ENCODE data around the gene ZNF787. TPM values are rescaled to one million over a fixed set of nuclear protein-coding genes. Genes with fewer than 3 reads are reported as not detected.

ZNF787 gene
- total and polyA plus RNA-seq, 2 donors (not counting 3 experiments of a cell fraction or from before 2014, with no cell fraction given): 11.6 to 32.7 TPM

DNA sequence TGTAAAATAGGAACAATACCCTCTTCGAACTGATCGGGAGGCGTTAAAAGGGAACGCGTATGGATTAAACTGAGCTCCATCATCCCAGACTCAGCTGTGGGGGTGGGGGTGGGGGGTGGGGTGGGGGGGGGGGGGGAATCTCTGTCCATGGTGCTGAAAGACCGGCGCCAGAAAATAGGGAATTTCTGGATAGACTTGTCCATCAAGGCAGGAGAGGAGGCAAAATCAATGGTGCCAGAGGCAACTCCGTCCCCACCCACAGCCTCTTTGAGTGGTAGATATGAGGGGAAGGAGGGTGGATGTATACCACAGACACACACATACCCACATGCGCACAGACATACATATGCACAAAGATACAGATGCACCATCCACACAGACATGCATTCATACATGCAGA lies 37.4 kb downstream of the ZNF787 start:
- H3K9ac ChIP-seq (replicated peaks; ENCODE audit: extremely low read depth, insufficient read depth, low read length): no peak overlapping the region
- no peak for TF ChIP-seq JUN (IDR thresholded peaks at IDR 0.05; ENCODE audit: borderline replicate concordance, insufficient read depth, insufficient read length, low read depth)
- TF ChIP-seq EZH2 (IDR thresholded peaks at IDR 0.05; ENCODE audit: borderline replicate concordance, low read depth, low read length, severe bottlenecking): no peak
- TF ChIP-seq, protein P1, sequence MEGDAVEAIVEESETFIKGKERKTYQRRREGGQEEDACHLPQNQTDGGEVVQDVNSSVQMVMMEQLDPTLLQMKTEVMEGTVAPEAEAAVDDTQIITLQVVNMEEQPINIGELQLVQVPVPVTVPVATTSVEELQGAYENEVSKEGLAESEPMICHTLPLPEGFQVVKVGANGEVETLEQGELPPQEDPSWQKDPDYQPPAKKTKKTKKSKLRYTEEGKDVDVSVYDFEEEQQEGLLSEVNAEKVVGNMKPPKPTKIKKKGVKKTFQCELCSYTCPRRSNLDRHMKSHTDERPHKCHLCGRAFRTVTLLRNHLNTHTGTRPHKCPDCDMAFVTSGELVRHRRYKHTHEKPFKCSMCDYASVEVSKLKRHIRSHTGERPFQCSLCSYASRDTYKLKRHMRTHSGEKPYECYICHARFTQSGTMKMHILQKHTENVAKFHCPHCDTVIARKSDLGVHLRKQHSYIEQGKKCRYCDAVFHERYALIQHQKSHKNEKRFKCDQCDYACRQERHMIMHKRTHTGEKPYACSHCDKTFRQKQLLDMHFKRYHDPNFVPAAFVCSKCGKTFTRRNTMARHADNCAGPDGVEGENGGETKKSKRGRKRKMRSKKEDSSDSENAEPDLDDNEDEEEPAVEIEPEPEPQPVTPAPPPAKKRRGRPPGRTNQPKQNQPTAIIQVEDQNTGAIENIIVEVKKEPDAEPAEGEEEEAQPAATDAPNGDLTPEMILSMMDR (IDR thresholded peaks at IDR 0.05; ENCODE audit: extremely low read depth in 1 of 2, insufficient read depth in 1 of 2, low read depth in 1 of 2, low read length in 2 of 2): no peak
- no peak for TF ChIP-seq MYC (IDR thresholded peaks at IDR 0.05; ENCODE audit: low read depth, low read length)
- TF ChIP-seq, protein P2, sequence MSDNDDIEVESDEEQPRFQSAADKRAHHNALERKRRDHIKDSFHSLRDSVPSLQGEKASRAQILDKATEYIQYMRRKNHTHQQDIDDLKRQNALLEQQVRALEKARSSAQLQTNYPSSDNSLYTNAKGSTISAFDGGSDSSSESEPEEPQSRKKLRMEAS (IDR thresholded peaks at IDR 0.05; ENCODE audit: insufficient read depth, insufficient read length): no peak
- no peak for TF ChIP-seq GATA2 (IDR thresholded peaks at IDR 0.05; ENCODE audit: insufficient read depth, insufficient read length, low read depth, low read length)
- TF ChIP-seq POLR2A (IDR thresholded peaks at IDR 0.05; ENCODE audit: low read depth, low read length): no peak
- no peak for TF ChIP-seq FOS (IDR thresholded peaks at IDR 0.05; ENCODE audit: borderline replicate concordance, insufficient read depth, low read length)
- TF ChIP-seq POLR2AphosphoS5 (IDR thresholded peaks at IDR 0.05; ENCODE audit: insufficient read depth, low read depth, low read length): no peak
- CTCF ChIA-PET: no interaction called here
- no peaks in the 10 kb centered on the region for H3K9me1 ChIP-seq (replicated peaks; ENCODE audit: control insufficient read depth, extremely low read depth, insufficient read depth, low read length)
- no peaks in the 10 kb centered on the region for H4K20me1 ChIP-seq (replicated peaks; ENCODE audit: control insufficient read depth, extremely low read depth, insufficient read depth, low read length)
- H3K27ac ChIP-seq (ENCODE audit: insufficient read depth, low read depth, low read length): no peak overlapping the region
- intact Hi-C loops (cut with micrococcal nuclease) (no loop called here), dilution Hi-C loops (cut with MboI; ENCODE audit: extremely low pct_ligation_motif_present, low sequenced_read_pairs) (no loop called here)
- H3K9me3 ChIP-seq (replicated peaks; ENCODE audit: control insufficient read depth, insufficient read depth, low read length): no peaks in the 10 kb centered on the region
- BruUV-seq (replicated peaks): no TSS peak
- no peak overlapping the region for H3K4me3 ChIP-seq (replicated peaks in 1 of 3; ENCODE audit: insufficient read depth in 1 of 3, low read depth in 1 of 3, low read length in 3 of 3)
- no peak for DNase-seq (ENCODE audit: low read depth, low spot score)
- H3K27me3 ChIP-seq (ENCODE audit: control insufficient read depth in 2 of 2, insufficient read depth in 2 of 2, low read length in 2 of 2): peaks cover 0 to 3% of the 10 kb centered on the region in 2 experiments
- no peak overlapping the region for H3K4me2 ChIP-seq (ENCODE audit: insufficient read depth, low read length)
- H3K79me2 ChIP-seq (ENCODE audit: control insufficient read depth, insufficient read depth, low read length): no peaks in the 10 kb centered on the region
- POLR2A ChIA-PET: interaction anchor here (0.5 kb wide), 1 partner anchor 84 kb away, joined by 3 read pairs; no protein-coding TSS in a partner anchor
- H3K4me1 ChIP-seq (ENCODE audit: control insufficient read depth, extremely low read depth, insufficient read depth, low read length): peaks cover 8% of the 10 kb centered on the region
- peaks cover 0 to 3% of the 10 kb centered on the region in 2 experiments for H3K36me3 ChIP-seq (ENCODE audit: control insufficient read depth in 2 of 2, extremely low read depth in 1 of 2, insufficient read depth in 2 of 2, low read length in 2 of 2)
- H2AFZ ChIP-seq (ENCODE audit: low read depth, low read length): no peak overlapping the region
- FAIRE-seq: peak; percentile 49

Data from endothelial cell of umbilical vein (primary cell).